CD1c-positive myeloid dendritic cell (primary cell): Measurements from ENCODE around the gene SP1.

Experiments used
- DNase-seq: peaks from one replicate; pipeline ENCODE4 v3.0.0-alpha.2; 2016; ENCODE audit errors: extremely low spot score

SP1 gene

GRCh38 chr12:53450936-53451335 is 71.0 kb downstream of the SP1 start:
- DNase-seq = no peak

- peak; percentile 99 for DNase-seq
Observed at GRCh38 chr12:53451661-53452158, 71.7 kb downstream of the SP1 start, which contains the start of gene PCBP2. Gene PCBP2, plus strand, starts transcription at chr12:53452102. Its CDS starts 2,699 bp downstream, at chr12:53454801.

DNA sequence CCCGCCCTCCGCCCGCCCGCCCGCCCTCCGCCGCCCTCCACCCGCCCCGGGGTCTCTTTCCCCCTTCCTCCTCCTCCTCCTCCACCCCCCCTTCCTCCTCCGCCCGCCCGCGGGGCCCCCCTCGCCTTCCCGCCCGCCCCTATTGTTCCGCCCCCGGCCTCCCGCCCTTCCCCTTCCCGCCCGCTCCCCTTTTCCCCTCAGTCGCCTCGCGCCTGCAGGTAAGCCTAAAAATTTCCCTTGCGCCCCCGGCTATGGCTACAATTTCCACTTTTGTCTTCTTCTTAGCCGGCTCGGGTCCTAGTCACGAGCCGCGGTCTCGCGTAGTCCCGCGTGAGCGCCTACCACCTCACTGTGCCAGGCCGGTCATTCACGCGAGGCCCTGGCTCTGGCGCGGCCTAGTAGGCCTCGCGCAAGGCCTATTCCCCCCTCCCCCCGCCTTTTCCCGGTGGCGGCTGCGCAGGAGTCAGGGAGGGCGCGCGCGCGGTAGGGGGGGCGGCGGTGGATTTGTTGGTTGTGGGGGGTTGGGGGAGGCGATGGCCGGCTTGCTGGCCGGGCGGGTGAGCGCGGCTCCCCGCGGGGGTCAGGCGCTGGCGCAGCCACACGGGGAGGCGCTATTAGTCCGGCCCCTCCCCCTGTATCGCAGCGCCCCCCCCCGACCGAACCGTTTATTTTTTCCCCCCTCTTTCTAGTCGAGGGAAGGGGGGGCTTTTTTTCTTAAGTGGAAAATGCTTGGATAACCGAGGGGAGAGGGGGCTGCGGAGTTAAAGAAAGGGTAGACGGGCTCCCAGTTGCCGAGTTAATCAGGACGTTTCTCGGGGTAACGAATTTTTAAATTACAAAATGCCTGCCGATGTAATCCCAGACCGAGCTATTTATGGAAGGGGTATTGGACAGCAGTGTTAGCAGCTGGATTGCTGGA is 72.4 kb downstream of the SP1 start:
- DNase-seq = peak; percentile 80

- no peak for DNase-seq
Observed at GRCh38 chr12:53453953-53454640, 74.1 kb downstream of the SP1 start.

GRCh38 chr12:53454707-53455106 is 74.7 kb downstream of the SP1 start:
- no peak for DNase-seq

DNA sequence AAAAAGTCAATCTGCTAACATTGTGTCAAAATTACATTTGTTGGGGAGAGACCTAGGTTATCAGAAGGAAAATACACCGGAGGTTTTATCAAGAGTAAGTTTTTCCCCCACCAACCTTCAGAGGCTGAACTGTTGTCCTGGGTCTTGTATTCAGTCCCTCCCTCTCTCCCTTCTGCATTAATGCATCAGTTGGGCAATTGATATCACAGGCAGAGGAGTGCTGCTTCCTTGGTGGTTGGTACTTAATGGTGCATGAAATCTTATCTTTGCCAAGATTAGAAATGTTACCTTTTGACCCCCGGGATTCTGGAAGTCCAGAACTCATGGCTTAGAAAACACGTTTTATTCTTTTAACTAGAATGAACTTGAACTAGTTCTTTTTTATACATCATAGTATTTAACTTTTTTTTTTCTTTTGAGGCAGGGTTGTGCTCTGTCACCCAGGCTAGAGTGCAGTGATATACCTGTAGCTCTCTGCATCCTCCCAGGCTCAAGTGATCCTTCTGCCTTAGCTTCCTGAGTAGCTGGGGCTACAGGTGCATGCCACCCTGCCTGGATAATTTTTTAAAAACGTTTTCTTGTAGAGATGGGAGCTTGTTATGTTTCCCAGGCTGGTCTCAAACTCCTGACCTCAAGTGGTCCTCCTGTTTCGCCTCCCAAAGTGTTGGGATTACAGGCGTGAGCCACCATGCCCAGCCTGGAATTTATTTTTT is 76.8 kb downstream of the SP1 start:
- DNase-seq = no peak

GRCh38 chr12:53459097-53459496 is 79.1 kb downstream of the SP1 start:
- no peak for DNase-seq

GRCh38 chr12:53461059-53461458 is 81.1 kb downstream of the SP1 start:
- no peak for DNase-seq

DNA sequence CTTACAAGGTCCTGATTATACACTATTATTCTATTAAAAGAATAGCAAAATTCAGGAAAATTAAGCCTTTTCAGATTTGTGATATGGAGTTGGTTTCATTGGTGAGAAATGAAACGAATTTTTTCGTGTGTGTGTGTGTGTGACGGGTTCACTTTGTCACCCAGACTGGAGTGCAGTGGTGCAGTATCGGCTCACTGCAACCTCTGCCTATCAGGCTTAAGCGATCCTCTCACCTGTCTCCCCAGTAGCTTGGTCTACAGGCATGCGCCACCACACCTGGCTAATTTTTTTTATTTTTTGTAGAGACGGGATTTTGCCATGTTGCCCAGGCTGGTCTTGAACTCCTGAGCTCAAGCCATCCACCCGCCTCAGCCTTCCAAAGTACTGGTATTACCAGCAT is 81.6 kb downstream of the SP1 start:
- no peak for DNase-seq

DNA sequence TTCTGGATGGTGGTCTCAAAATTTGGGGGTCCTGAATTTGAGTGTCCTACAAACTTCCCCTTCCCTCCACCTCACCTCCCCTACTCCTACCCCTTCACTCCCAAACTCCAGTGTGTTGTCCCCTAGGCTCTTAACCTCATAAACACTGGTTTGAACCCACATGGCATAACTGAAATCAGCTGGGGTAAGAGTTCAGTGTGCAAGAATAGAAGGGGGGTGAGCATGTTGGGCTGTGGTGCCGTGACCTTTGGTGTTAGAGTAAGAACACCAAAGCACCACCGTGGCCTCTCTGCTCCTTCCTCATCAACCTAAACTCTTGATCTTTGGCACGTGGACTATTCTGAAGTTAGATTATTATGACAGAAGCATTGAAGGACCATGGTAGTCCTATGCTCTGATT is 83.0 kb downstream of the SP1 start:
- no peak for DNase-seq

DNA sequence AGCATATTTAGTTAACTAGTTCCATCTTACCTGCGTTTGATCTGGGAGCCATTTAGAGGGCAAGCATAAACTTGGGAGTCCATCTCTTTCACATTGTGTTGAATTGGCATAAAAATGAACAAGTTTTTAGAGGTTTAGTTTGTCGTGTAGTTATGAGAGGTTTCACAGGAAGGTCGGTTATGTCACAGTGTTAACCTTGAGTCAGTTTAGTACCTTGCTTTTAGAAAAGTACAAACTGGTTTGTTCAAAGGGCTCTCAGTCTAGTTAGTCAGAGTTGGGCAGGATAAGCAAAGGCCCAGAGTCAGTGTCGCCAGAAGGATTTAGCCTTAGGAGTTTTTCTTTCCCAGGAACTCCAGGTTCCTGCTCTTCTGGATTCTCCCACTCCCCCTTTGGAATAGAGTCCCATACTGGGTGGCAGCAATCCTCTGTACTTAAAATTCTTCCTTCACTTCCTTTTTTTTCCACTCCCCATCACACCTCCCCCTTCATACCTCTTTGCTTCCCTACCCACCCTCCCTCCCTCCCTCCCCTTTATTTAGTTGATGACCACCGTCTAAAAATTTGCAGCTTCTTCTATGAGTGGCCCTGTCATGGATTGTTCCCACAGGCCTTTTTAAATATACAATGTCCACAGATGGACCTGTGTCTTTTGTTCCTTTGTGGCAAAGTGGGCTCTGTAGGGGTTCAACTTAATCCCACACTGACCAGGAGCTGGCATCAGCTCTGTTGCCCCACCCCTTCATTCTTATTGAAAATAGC is 84.0 kb downstream of the SP1 start:
- DNase-seq = no peak

- no peak for DNase-seq
Observed at GRCh38 chr12:53464685-53465418, 84.9 kb downstream of the SP1 start.

GRCh38 chr12:53465679-53466078 is 85.7 kb downstream of the SP1 start:
- peak; percentile 36 for DNase-seq
